Fibroblast of skin of left quadriceps (primary cell): Measurements from ENCODE around the gene AHCTF1.

Experiments used
- DNase-seq, 2 experiments: peaks; one replicate each; pipeline ENCODE4 v3.0.0-alpha.2; 2013; ENCODE audit warnings: low read depth in 2 of 2

The AHCTF1 gene, protein sequence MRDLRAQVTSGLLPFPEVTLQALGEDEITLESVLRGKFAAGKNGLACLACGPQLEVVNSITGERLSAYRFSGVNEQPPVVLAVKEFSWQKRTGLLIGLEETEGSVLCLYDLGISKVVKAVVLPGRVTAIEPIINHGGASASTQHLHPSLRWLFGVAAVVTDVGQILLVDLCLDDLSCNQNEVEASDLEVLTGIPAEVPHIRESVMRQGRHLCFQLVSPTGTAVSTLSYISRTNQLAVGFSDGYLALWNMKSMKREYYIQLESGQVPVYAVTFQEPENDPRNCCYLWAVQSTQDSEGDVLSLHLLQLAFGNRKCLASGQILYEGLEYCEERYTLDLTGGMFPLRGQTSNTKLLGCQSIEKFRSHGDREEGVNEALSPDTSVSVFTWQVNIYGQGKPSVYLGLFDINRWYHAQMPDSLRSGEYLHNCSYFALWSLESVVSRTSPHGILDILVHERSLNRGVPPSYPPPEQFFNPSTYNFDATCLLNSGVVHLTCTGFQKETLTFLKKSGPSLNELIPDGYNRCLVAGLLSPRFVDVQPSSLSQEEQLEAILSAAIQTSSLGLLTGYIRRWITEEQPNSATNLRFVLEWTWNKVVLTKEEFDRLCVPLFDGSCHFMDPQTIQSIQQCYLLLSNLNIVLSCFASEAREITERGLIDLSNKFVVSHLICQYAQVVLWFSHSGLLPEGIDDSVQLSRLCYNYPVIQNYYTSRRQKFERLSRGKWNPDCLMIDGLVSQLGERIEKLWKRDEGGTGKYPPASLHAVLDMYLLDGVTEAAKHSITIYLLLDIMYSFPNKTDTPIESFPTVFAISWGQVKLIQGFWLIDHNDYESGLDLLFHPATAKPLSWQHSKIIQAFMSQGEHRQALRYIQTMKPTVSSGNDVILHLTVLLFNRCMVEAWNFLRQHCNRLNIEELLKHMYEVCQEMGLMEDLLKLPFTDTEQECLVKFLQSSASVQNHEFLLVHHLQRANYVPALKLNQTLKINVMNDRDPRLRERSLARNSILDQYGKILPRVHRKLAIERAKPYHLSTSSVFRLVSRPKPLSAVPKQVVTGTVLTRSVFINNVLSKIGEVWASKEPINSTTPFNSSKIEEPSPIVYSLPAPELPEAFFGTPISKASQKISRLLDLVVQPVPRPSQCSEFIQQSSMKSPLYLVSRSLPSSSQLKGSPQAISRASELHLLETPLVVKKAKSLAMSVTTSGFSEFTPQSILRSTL (N-terminal part only)

DNA sequence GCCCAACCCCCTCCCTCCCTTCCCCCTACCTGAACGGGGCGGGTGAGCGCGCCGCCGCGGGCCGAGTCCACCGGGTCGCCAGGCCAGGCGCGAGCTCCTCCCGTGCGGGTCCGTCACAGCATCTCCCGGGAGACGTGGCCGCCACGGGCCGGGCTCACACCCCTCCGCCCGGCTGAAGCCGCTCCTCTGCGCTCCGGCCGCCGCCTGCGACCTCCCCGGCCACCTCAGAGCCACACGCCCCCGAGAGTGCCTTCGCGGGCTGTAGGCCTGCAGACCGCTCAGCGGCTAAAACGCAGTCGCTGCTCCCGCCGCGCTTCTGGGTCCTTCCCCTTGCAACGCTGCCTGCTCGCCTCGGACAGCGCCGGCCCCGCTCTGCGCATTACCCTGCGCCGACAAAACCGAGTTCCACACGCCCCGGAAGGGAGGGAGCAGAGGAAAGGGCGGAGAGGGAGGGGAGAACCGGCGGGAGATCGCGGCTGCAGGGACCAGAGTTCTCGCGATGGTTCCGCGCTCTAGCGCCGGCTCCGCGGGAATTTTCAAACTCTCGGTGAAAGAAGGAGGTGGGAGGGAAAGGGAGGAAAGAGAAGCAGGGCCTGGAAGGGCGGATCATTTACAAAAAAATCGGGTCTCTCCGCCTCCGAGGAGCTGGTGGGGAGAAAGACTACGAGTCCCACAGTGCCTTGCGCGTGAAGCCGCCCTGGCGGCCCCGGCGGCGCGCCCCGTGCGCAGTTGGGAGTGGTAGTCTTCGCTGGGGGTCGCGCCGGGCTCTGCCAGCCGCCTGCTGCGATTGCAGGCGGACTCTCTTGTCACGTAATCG lies at the start of gene AHCTF1:
AHCTF1 (minus strand) TSS at position 400 of the 817 bp plus-strand sequence. CDS start 13,578 bp downstream, outside the sequence.
- DNase-seq, result peak; percentile 98

DNA sequence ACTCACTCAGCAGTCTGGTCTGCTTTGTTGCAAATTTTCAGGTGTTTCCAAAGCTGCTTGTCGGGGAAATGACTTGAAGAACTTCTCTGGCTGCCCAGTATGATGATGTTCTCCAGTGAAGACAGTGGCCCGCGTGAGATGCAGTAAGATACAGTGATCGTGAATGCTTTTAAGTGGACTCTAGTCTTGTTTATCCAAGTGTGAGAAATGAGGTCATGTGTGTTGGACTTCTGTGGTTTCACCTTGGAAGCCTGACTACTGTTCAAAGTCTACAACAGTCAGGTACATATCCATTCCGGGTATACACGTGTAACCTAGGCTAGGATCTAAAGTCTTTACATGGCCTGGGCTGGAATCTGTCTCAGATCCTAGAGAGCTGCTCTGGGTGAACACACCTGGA lies 47.0 kb upstream of the AHCTF1 start:
- DNase-seq, result no peak

DNA sequence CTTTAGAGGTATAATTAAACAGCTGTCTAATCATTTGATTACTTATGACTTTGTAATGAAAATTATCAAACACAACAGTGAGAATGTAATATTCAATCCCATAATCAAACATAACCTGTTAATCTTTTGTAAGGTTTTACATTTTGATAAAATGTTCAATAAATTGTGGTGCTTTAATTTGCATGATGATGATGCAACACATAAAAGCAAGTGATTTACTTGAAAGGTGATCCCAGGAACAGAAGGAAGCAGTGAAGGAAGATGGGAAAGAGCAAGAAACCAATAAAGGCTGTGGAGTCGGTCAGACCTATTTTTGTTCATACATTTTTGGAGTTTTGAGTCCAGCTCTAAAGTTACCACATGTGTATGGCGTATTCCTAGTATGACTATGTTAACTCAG lies 46.5 kb upstream of the AHCTF1 start:
- DNase-seq, result no peak

DNA sequence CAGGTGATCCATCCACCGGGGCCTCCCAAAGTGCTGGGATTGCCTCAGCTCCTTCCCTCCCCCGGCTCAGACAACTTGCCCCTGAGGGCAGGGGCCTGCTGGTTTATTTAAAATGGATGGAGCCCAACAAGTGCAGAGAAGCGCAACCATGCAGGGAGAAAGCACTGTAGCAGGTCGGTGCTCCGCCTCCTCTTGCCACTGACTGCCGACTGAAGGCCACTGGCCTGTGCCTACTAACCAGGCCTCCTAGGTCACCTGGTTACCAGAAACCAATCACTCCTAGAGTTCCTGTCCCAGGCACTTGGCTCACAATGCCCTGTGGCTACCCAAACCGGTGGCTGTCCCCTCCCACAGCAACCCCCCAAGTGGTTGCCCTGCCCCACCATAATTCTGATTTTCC lies 40.2 kb upstream of the AHCTF1 start:
- no peak for DNase-seq

DNA sequence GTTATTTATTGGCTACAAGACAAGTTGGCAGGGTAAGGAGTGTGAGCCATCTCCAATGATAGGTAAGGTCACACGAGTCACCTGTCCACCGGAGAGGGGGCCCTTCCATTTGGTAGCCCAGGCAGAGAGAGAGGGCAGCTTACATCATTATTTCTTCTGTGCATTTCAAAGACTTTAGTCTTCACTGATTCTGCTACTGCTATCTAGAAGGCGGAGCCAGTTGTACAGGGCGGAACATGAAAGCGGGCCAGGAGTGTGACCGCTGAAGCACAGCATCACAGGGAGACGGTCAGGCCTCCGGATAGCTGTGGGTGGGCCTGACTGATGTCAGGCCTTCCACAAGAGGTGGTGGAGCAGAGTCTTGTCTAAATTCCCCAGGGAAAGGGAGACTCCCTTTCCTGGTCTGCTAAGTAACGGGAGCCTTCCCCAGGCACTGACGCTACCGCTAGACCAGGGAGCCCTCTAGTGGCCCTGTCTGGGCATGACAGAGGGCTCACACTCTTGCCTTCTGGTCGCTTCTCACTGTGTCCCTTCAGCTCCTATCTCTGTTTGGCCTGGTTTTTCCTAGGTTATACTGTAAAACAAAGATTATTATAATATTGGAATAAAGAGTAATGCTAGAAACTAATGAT lies 39.5 kb upstream of the AHCTF1 start:
- DNase-seq, result no peak

GRCh38 chr1:246969621-246970020 lies 37.9 kb upstream of the AHCTF1 start:
- no peak for DNase-seq

DNA sequence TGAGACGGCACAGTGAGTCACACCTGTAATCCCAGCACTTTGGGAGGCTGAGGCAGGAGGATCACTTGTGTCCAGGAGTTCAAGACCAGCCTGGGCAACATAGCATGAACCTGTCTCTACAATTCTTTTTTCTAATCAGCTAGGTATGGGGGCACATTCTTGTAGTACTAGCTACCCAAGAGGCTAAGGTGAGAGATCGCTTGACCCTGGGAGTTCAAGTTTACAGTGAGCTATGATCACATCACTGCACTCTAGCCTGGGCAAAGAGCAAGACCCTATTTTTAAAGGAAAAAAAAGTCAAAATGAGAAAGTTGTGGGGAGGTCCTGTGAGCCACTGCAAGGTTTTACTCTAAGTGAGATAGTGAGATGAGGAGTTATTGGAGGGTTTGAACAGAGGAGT lies 34.8 kb upstream of the AHCTF1 start:
- no peak for DNase-seq

DNA sequence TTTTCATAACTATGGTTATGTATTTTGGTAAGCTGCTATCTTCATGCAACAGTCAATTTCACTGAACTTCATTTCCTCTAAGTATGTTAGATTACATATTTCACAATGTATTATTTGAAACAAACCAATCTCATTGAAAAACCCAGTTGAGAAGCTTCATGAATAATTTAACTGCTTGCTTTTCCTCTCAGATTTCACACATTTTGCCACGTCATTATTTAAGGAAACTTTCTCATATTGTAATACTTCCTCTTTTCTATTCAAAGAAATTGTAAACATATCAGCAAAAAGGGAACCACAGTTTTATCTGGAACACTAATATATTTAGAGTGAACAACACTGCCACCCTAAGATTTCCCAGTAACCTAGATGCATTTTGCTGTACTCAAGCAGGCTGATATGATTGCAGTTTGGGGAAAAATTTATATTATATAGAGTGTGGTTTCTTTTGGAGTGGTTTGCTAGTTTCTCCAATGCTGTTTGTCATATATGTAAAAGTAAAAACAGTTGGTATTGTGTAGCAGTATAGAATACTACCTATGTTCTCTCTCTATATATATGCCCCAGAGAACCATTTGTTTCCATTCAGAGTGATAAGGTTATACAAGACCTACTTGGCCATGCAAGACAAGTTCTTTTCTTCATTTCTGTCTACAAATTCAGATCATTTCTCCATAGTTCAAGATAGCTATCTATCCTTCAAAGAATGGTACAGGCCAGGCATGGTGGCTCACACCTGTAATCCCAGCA lies 28.4 kb upstream of the AHCTF1 start:
- no peak for DNase-seq

- no peak for DNase-seq
These were observed 22.4 kb upstream of the AHCTF1 start for GRCh38 chr1:246954126-246954525.

DNA sequence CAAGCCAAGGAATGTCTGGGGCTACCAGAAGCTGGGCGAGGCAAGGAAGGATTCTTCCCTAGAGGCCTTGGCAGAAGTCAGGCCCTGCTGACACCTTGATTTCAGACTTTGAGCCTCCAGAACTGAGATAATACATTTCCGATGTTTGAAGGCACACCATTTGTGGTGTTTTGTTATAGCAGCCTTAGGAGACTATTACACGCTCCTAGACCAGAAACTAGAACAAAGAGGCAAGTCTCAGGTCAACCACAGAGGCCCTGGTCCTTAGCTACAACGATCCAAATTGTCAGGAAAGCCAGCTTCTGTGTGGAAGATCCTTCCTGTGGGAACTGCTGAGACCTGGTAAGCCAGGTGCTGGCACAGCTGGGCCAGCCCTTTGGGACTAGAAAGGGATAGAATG lies 19.7 kb upstream of the AHCTF1 start:
- DNase-seq, result no peak

DNA sequence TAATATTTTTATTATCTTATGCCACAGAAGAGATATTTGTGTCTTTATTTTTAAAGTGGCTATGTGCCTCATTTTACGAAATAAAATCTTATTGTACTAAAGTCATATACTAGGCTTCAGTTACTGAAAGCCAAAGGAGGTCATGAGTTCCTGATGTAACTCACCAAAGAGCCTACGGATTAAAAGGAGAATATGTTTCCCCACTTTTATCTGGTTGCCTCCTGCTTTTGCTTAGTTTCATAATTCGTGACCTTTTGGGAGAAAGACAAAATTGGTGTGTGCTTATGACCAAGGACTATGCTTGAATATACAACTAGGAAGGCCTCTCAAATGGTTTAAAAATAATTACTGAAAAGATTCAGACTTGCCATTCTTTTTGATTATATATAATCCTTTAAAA lies 18.2 kb upstream of the AHCTF1 start:
- DNase-seq, result no peak

DNA sequence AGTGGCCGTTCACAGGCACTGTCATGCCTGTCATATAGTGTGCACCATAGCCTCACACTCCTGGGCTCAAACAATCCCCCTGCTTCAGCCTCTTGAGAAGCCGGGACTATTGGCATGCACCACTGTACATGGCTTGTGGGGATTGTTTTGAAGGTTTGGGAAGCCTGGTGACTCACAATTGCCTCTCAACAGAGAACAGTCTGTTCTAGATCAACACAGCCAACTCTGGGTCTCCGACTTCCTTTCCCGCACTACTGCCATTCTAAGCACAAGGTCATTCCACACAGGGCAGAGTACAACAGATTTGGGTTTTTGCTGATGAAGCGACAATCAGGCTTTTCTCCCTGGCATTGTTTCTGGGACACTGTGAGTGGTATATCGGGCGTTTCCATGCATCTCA lies 15.5 kb upstream of the AHCTF1 start:
- DNase-seq, result no peak

- no peak for DNase-seq
These were observed 14.6 kb upstream of the AHCTF1 start for GRCh38 chr1:246946366-246946765.

- DNase-seq, result no peak
These were observed 3.0 kb upstream of the AHCTF1 start for GRCh38 chr1:246934765-246935164.

DNA sequence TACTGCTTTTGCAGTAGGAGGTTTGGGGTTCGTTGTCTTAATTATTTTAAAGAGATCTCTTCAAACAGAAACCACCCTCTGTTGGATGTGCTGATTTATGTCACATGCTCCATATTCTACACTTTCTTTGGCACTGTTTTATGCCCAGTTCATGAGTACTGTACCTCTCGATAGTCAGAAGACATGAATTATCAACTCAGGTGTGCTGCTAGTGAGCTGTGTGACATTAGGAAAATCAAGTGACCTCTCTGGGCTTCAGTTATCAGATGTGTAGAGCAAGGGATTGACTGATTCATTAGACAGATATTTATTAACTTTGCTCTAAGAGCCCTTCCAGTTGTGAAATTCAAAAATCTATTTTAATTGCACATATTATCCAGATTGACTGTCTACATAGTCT lies 2.1 kb upstream of the AHCTF1 start:
- no peak for DNase-seq

DNA sequence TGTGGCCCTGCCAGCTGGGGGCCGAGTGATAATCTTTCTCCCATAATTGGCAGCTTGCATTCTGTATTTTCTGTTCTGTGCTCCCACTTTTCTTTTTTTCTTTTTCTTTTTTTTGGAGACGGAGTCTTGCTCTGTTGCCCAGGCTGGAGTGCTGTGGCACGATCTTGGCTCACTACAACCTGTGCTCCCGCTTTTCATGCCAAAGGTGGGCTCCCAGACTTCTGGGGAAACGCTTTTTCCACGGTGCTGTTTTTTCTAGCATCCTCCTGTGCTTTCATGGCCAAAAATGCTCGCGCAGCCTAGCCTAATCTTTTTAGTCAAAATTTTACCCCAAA lies 585 bp upstream of the AHCTF1 start:
- no peak for DNase-seq

DNA sequence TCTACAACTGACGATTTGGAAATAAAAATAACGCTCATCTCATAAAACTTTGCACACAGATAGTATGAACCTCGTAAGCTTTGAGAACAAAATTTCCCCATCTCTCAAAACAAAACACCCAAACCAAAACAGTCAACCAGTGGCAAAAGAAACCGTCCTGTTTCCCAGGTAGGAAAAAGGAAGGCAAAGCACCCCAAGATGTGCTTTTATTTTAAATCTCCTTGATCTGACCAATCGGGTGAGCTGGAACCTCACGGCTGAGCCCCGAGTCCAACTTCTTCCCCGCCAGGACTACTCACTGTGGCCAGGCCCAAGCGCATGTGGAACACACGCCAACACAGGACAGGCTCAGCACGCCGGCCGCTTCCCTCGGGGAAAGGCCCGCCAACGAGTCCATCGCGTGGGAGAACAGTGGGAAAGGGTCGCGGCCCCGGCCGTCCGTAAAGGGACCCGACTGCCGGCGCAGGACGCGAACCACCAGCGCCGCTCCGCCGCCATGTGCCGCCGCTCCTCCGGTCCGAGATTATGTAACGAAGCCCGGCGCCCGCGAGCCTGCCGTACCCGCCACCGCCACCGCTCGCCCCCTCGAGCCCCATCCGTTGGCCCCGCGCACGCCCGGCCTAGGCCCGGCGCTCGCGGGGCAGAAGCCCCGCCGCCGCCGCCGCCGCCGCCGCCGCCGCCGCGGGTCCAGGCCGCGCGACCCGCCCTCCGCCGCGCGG lies 759 bp downstream of the AHCTF1 start:
- DNase-seq, result no peak

DNA sequence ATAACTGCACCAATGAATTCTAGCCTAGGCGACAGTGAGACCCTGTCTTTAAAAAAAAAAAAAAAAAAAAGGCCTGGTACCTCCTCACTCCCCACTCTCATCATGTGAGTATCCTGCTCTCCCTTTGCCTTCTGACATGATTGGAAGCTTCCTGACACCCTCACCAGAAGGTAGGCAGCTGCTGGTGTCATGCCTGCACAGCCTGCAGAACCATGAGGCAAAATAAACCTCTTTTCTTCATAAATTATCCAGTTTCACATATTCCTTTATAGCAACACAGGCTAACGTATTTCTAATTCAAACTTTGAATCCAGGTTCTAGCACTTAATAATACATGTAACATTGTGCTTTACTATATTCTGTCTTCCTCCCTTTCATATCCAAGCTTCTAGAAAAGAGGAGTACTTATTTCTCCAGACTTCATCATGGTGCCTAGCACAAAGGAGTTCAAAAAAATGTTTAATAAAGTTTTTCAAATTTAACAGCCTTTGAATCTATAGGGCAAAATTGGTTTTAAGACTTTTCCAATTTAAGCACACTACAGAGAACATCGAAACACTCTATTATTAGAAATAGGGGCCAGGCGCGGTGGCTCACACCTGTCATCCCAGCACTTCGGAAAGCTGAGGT lies 5.6 kb downstream of the AHCTF1 start:
- no peak for DNase-seq

GRCh38 chr1:246923900-246924299 lies 7.8 kb downstream of the AHCTF1 start:
- no peak for DNase-seq
